Liver (tissue), 9 donors: Measurements from ENCODE around the gene TNIP1. TPM values are rescaled to one million over a fixed set of nuclear protein-coding genes. Genes with fewer than 3 reads are reported as not detected.

Experiments used
- DNase-seq: peaks from one replicate; pipeline ENCODE4 v3.0.0-alpha.2; 2017; ENCODE audit warnings: low spot score
- H3K27ac ChIP-seq, 2 donors: one replicate each; pipeline ENCODE4 v1.7.0; 2013; ENCODE audit warnings: inconsistent platforms in 2 of 2, low read length in 2 of 2, control low read depth in 1 of 2, low read depth in 1 of 2, mild to moderate bottlenecking in 1 of 2
- H3K27me3 ChIP-seq, 4 donors: one replicate each; pipeline versions ENCODE4 v1.6.1 to v1.7.0; 2013; ENCODE audit warnings: low read length in 3 of 4, inconsistent platforms in 1 of 4, mild to moderate bottlenecking in 1 of 4, moderate library complexity in 1 of 4; ENCODE audit not compliant: control insufficient read depth in 4 of 4, insufficient read depth in 4 of 4
- H3K36me3 ChIP-seq, 4 donors: one replicate each; pipeline versions ENCODE4 v1.6.1 to v1.7.0; 2013; ENCODE audit warnings: low read length in 3 of 4, mild to moderate bottlenecking in 3 of 4, low read depth in 1 of 4, moderate library complexity in 1 of 4; ENCODE audit not compliant: control insufficient read depth in 4 of 4, insufficient read depth in 3 of 4
- H3K4me1 ChIP-seq, 4 donors: one replicate each; pipeline versions ENCODE4 v1.6.1 to v1.7.0; 2013; ENCODE audit warnings: low read length in 3 of 4, mild to moderate bottlenecking in 3 of 4, moderate library complexity in 1 of 4; ENCODE audit not compliant: control insufficient read depth in 4 of 4, insufficient read depth in 4 of 4
- H3K4me3 ChIP-seq, 3 donors: one replicate each; pipeline versions ENCODE4 v1.6.1 to v1.7.0; 2013; ENCODE audit warnings: low read length in 3 of 3, control low read depth in 1 of 3, low read depth in 1 of 3, mild to moderate bottlenecking in 1 of 3
- H3K9ac ChIP-seq, 2 donors: one replicate each; pipeline ENCODE4 v1.7.0; 2013; ENCODE audit warnings: low read length in 2 of 2, mild to moderate bottlenecking in 2 of 2, moderate library complexity in 2 of 2, control low read depth in 1 of 2, low read depth in 1 of 2
- H3K9me3 ChIP-seq, 4 donors: one replicate each; pipeline versions ENCODE4 v1.6.1 to v1.7.0; 2013; ENCODE audit warnings: low read length in 3 of 4; ENCODE audit not compliant: control insufficient read depth in 4 of 4
- EGR1 ChIP-seq, 2 donors: IDR thresholded peaks; 2 replicates each; pipeline ENCODE4 v1.6.1; 2016 to 2018; ENCODE audit warnings: antibody characterized with exemption in 2 of 2, low read depth in 2 of 2
- FOXA1 ChIP-seq: IDR thresholded peaks from 2 replicates; pipeline ENCODE4 v1.6.1; 2016; ENCODE audit warnings: antibody characterized with exemption
- FOXA2 ChIP-seq: IDR thresholded peaks from 2 replicates; pipeline ENCODE4 v1.6.1; 2016; ENCODE audit warnings: antibody characterized with exemption
- GABPA ChIP-seq, 2 donors: IDR thresholded peaks in 1 of 2; conservative IDR thresholded peaks in 1 of 2; 2 replicates each; pipeline ENCODE4 v1.6.1; 2016; ENCODE audit warnings: antibody characterized with exemption in 2 of 2, mild to moderate bottlenecking in 1 of 2, moderate library complexity in 1 of 2
- HNF4G ChIP-seq: IDR thresholded peaks from 2 replicates; pipeline ENCODE4 v1.6.1; 2016; ENCODE audit warnings: antibody characterized with exemption
- NR2F2 ChIP-seq: IDR thresholded peaks from 2 replicates; pipeline ENCODE4 v1.6.1; 2016; ENCODE audit warnings: antibody characterized with exemption
- RAD21 ChIP-seq, 2 donors: IDR thresholded peaks; 2 replicates each; pipeline ENCODE4 v1.6.1; 2016; ENCODE audit warnings: antibody characterized with exemption in 2 of 2, mild to moderate bottlenecking in 2 of 2
- SP1 ChIP-seq: IDR thresholded peaks from 2 replicates; pipeline ENCODE4 v1.6.1; 2018; ENCODE audit warnings: antibody characterized with exemption, mild to moderate bottlenecking
- YY1 ChIP-seq: IDR thresholded peaks from 2 replicates; pipeline ENCODE4 v1.6.1; 2016; ENCODE audit warnings: antibody characterized with exemption, mild to moderate bottlenecking
- WGBS: extraction: QIAGEN DNeasy Blood & Tissue Kit; methylation state at CpG from one replicate; pipeline ENCODE4 v1.1.7; 2013; 5-methylcytosine and 5-hydroxymethylcytosine counted together
- polyA plus RNA-seq, 2 donors: library from polyadenylated mRNA; stranded (reverse) in 1 of 2; unstranded in 1 of 2; fragments of 200-250 nt in 1 of 2; fragments of >200 nt in 1 of 2; fragmentation: Nextera tagmentation in 1 of 2; extraction: Ambion mirVana in 1 of 2; gene quantifications; one replicate each; pipeline versions ENCODE4 v1.2.1 to v1.2.3, GENCODE V29; 2013 to 2015
- total RNA-seq, 2 donors: library from RNA; depleted of rRNA; stranded (reverse); fragments of >200 nt; gene quantifications; one replicate each; pipeline ENCODE4 v1.2.3, GENCODE V29; 2014
- TF ChIP-seq, protein P1 (sequence below): IDR thresholded peaks from 2 replicates; pipeline ENCODE4 v1.6.1; 2016; ENCODE audit warnings: antibody characterized with exemption
- TF ChIP-seq, protein P2 (sequence below): IDR thresholded peaks from 2 replicates; pipeline ENCODE4 v1.6.1; 2016; ENCODE audit warnings: antibody characterized with exemption
- TF ChIP-seq, protein P3 (sequence below): IDR thresholded peaks from 2 replicates; pipeline ENCODE4 v1.6.1; 2016; ENCODE audit warnings: antibody characterized with exemption, mild to moderate bottlenecking
- donor health status: healthy.
- donor health status: healthy.
- donor health status: healthy.
- donor health status: healthy.
- donor health status: healthy.

TNIP1 gene
- total and polyA plus RNA-seq, 4 donors = 33.2 to 101 (median 48.0) TPM

DNA sequence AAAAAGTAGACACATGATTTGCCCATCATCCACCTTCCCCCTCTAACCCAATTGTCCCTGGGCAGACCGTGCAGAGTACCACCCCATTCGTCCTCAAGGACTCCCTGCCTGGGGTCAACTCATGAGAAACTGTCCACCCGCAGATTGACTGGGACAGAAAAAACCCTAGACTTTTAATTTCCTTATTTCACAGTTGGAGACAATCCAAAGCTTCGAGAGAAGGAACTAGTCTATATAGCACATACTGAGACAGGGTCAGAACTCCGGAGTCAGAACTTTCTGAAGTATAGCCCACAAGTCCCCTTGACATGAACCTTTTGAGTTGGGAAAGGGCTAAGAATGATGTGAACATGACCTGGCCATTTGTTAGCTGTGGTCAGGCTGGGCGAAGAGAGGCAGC lies 68.0 kb downstream of the TNIP1 start:
- 84% methylated on average over 6 of the region's 6 CpGs for WGBS
- Histone ChIP-seq H3K4me3 (no peak overlapping the region), H3K27ac (no peak overlapping the region), H3K27me3 (no peaks in the 10 kb centered on the region), H3K4me1 (peaks cover 11 to 36% (median 31%) of the 10 kb centered on the region in 4 donors), H3K9ac (no peak overlapping the region), H3K9me3 (no peaks in the 10 kb centered on the region), H3K36me3 (no peaks in the 10 kb centered on the region)
- no peak for DNase-seq
- TF ChIP-seq EGR1 (IDR thresholded peaks at IDR 0.05; ENCODE audit: low read depth in 2 of 2) = no peak
- TF ChIP-seq, protein P1, sequence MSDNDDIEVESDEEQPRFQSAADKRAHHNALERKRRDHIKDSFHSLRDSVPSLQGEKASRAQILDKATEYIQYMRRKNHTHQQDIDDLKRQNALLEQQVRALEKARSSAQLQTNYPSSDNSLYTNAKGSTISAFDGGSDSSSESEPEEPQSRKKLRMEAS = no peak
- TF ChIP-seq HNF4G = no peak
- TF ChIP-seq SP1 = no peak
- no peak for TF ChIP-seq YY1
- TF ChIP-seq FOXA1 = no peak
- TF ChIP-seq, protein P2, sequence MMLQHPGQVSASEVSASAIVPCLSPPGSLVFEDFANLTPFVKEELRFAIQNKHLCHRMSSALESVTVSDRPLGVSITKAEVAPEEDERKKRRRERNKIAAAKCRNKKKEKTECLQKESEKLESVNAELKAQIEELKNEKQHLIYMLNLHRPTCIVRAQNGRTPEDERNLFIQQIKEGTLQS = no peak
- no peak for TF ChIP-seq GABPA (IDR thresholded peaks at IDR 0.05 in 1 of 2, conservative IDR thresholded peaks at IDR 0.05 in 1 of 2)
- TF ChIP-seq, protein P3, sequence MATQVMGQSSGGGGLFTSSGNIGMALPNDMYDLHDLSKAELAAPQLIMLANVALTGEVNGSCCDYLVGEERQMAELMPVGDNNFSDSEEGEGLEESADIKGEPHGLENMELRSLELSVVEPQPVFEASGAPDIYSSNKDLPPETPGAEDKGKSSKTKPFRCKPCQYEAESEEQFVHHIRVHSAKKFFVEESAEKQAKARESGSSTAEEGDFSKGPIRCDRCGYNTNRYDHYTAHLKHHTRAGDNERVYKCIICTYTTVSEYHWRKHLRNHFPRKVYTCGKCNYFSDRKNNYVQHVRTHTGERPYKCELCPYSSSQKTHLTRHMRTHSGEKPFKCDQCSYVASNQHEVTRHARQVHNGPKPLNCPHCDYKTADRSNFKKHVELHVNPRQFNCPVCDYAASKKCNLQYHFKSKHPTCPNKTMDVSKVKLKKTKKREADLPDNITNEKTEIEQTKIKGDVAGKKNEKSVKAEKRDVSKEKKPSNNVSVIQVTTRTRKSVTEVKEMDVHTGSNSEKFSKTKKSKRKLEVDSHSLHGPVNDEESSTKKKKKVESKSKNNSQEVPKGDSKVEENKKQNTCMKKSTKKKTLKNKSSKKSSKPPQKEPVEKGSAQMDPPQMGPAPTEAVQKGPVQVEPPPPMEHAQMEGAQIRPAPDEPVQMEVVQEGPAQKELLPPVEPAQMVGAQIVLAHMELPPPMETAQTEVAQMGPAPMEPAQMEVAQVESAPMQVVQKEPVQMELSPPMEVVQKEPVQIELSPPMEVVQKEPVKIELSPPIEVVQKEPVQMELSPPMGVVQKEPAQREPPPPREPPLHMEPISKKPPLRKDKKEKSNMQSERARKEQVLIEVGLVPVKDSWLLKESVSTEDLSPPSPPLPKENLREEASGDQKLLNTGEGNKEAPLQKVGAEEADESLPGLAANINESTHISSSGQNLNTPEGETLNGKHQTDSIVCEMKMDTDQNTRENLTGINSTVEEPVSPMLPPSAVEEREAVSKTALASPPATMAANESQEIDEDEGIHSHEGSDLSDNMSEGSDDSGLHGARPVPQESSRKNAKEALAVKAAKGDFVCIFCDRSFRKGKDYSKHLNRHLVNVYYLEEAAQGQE = no peak

DNA sequence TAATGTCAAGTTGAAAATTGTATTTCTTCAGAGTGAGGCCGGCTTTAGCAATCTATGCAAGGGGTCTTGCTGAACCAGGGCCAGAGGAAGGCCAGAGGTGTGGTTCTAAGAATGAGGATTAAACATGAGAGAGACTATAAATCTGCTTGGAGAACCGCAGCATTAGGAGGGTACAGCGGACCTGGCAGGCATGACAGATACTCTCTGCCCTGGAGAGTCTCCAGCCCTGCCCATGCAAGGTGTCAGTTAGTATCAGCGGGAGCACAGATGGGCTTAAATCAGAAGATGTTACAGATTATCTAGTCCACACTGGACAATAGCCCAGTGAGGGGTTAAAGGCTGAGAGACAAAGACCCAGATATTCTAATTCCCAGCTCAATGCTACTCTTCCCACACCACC lies 71.9 kb downstream of the TNIP1 start:
- TF ChIP-seq RAD21 (IDR thresholded peaks at IDR 0.05) = no peak
- Histone ChIP-seq H3K9me3 (no peaks in the 10 kb centered on the region), H3K27me3 (no peaks in the 10 kb centered on the region), H3K9ac (no peak overlapping the region), H3K36me3 (no peaks in the 10 kb centered on the region), H3K4me3 (no peak overlapping the region), H3K4me1 (peaks cover 14 to 30% (median 20%) of the 10 kb centered on the region in 4 donors), H3K27ac (no peak overlapping the region)
- WGBS = 97% methylated on average over 4 of the region's 4 CpGs
- no peak for DNase-seq

DNA sequence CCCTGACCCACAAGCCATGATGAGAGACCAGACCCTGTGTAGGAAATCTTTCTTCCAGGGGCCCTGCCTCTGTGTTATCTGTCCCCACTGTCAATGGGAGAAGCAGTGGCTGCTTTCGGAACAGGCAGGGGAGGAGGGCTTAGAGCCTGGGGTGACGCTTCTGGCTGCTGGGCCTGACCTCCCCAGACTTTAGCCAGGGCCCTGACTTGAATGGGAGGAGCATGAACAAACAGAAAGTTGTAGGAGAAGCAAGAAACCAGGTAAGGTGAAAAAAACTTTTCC lies 72.7 kb downstream of the TNIP1 start:
- Histone ChIP-seq H3K9me3 (no peaks in the 10 kb centered on the region), H3K36me3 (no peaks in the 10 kb centered on the region), H3K9ac (no peak overlapping the region), H3K27me3 (no peaks in the 10 kb centered on the region), H3K4me1 (peaks cover 17 to 37% (median 23%) of the 10 kb centered on the region in 4 donors), H3K27ac (peak overlapping the region; percentile 0 to 42), H3K4me3 (no peak overlapping the region)
- DNase-seq = no peak
- TF ChIP-seq NR2F2 = peak; percentile 85
- TF ChIP-seq FOXA1 = no peak
- TF ChIP-seq FOXA2 = no peak
- 40% methylated on average over 2 of the region's 2 CpGs for WGBS
